GM18868 (cell line): ENCODE data around the gene MSH5.

Experiments
- ATAC-seq: cut with Tn5 transposase; IDR thresholded peaks from one replicate; pipeline ENCODE4 v1.9.1; 2021; ENCODE audit warnings: mild to moderate bottlenecking, moderate library complexity; ENCODE audit not compliant: unreplicated experiment

Gene MSH5

GRCh38 chr6:31729515-31729978 is 10.3 kb upstream of the MSH5 start:
- ATAC-seq = no peak

- no peak for ATAC-seq
Measured at GRCh38 chr6:31729979-31730630, 9.7 kb upstream of the MSH5 start.

DNA sequence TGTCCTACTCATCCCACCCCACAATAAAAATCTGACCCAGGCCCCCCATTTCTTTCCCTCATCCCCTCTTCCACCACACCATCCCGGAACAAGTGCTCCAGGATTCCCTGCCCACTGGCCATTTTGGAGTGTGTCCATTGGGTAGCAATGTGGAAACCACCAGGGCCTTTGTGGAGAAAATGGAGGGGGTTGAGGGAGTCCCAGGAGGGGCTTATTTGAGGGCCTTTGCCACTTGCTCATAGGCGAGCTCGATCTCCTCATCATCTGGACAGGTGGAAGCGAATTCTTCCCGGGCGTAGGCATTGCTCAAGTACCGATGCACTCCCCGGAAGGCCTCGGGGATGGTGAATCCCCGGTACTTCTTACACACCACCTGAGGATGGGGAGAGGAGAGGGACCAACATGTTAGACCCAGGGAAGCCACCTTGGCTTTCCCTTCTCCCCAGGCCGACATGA is 9.1 kb upstream of the MSH5 start:
- no peak for ATAC-seq

- ATAC-seq = no peak
Measured at GRCh38 chr6:31732029-31732428, 7.8 kb upstream of the MSH5 start.

DNA sequence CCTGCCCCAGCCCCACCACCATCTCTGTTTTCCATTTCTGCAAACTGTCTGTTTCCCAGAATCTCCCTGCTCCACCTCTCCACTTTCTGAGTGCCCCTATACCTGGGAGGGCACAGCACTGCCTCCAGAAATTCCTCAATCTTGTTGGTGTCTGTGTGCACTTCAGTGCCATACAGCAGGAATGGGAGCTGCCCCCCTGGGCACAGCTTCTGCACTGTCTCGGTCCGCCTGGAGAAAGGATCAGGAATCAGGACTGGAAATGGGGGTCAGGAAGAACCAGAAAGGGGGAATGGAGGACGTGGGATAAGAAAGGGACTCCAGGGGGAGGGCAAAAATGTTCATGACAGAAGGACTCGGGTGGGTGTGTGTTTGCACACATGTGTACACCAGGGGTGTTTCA is 6.1 kb upstream of the MSH5 start:
- no peak for ATAC-seq

DNA sequence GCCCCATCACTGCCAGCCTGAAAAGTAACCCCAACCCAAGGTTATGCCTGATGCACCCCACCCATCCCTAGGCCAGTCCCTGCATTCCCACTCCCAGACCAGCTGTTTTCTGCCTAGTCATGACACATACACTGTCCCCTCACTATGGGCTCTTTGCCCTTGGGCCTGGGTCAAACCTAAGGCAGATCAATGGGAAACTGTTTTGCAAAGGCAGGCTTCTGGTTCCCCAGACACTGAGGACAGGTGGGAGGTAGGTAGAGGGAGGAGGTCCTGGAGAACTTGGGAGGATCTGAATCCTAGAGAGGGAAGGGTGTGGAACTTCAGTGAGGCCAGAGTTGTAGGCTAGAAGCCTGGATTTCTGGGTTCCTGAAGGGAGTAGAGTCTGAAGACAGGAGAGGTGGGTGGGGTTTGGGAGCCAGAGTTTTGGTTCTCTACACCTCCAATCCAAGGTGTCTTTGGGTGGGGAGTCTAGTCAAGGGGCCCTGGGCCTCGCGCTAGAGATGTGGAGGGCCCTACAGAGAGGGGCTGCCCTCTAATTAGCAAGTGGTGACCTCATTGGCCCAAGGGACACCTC is 5.5 kb upstream of the MSH5 start:
- ATAC-seq = no peak

DNA sequence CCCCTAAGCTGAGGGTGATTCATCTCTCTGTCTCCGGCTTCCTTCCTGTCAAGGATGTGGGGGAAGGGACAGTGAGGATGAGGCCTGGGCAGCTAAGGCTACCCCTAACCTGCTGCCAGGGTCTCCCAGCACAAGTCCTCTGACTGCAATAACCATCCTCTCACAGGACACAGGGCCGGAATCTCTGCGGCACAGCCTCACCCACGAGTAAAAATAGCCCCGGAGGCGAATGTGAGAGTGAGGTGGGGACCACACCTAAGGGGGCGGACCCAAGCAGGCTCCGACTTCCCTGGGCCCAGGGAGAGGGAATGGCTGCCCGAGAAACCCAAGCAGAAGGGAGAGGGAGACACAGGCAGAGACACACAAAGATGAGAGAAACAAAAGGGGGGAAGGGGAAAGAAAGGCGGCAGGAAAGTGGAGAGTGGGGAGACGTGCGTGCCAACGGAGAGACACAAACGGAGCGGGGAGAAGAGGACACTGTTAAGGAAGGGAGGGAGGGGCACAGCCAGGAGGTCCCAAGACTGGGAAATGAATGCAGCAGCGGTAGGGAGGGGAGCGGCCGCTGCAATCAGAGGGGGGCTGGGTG is 4.9 kb upstream of the MSH5 start:
- peak; percentile 32 for ATAC-seq

- ATAC-seq = peak; percentile 28
Measured at GRCh38 chr6:31736021-31736767, 3.6 kb upstream of the MSH5 start, which contains the start of gene CLIC1. CLIC1 (minus strand) TSS chr6:31736530; CDS start chr6:31736300, 230 bp downstream.

DNA sequence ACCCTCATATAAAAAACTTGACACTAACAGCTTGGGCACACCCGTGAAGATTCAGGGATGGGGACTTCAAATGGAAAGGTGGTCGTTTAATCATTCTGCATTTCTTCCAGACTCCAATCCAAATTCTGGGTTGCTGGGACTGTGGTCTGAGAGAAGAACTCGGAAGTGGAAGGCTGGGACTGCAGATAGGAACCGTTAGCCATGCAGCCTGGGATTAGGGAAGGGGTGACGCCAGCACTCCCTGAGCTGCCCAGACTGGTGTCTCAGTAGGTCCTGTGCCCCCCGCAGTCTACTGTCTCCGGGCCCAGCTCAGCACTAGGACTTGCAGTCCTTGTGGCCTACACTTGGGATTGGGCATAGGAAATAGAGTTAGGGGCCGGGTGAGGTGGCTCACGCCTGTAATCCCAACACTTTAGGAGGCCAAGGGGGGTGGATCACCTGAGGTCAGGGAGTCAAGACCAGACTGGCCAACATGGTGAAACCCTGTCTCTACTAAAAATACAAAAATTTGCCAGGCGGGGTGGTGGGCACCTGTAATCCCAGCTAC is 3.0 kb upstream of the MSH5 start:
- ATAC-seq = no peak

DNA sequence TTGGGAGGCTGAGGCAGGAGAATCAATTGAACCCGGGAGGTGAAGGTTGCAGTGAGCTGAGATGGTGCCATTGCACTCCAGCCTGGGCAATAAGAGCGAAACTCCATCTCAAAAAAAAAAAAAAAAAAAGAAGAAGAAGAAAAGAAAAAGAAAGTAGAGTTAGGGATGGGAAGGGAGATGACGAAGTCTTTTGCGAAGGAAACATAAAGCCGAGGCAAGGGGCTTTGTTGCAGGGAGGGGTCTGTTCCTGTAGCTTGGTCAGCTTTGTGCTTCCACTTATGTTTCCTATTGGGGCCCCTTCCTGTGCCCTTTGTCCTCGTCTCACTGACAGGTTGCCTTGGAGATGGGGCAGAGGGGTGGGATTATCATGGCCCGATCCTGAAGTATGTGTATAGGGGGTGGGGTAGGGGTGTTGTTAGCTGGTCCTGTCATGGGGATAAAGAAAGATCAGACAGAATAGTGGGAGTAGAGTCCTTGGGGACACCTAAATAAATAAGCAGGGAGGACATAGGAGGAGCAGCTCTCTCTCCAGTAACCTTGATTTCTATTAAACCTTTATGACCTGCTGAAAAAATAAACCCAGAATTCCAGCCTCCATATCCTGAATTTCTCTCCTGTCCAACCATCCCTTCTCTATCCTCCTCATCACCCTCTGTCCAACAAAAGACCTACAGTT is 2.4 kb upstream of the MSH5 start:
- ATAC-seq = no peak

DNA sequence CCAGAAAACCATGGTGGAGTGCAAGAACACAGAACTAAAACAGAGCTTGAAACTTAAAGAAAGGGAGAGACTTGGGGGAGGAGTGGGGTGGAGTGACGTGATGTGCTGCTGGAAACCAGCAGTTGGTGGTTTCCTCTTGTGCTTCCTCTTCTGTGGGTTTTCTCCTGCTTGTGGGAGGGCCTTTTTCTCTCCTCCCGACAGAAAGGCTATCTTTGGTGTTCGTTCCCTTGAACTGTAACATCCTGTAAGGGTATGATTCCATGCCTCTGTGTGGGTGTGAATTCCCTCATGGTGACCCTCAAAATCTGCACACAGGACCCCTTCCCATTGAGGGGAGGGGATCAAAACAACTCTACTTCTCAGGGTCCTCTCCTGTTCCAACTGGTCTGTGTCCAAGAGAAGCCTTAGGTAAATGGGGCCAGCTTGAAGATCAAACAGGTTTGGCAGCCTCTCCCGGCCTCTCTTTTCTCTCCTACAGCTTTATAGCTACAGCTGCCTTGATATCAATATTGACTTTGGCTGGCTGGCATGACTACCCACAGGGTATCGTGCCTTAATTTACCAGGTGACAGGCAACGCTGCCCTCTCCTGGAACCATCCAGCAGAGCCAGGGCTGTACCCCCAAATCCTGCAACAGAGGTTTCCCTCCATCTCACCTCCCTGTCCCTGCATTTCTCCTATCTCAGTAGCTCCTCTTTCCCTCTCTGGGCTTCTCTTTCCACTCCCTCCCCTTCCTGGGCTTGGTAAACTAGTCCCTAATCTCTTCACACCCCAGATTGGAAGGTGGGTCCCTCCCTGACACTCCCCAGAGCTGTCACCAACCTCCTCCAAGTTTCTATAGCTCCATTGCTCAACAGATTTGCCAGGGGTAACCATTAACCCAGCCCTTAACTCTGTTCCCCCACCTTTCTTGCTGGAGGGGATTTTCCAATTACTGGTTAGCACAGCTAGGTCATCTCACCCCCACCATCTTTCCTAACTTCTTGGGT is 1.5 kb upstream of the MSH5 start:
- ATAC-seq = no peak

DNA sequence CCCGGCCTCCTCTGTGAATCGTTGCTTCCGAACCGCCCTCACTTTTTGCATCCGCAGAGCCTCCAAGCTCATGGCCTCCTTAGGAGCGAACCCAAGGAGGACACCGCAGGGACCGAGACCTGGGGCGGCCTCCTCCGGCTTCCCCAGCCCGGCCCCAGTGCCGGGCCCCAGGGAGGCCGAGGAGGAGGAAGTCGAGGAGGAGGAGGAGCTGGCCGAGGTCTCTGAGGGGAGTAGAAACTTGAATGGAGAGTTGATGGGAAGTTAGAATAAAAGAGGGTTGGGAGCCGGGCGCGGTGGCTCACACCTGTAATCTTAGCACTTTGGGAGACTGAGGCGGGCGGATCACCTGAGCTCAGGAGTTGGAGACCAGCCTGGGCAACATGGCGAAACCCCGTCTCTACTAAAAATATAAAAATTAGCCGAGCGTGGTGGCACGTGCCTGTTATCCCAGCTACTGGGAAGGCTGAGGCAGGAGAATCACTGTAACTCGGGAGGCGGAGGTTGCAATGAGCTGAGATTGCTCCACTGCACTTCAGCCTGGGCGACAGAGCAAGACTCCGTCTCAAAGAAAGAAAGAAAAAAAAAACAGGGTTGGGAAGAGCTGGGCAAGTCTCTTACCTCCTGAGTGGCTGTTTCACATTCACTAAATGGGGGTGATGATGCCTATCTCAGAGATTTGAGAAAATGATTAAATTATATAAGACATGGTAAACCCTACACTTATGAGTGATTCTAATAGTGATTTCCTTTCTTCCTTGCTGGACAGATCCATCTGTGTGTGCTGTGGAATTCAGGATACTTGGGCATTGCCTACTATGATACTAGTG is 805 bp downstream of the MSH5 start:
- ATAC-seq = no peak

DNA sequence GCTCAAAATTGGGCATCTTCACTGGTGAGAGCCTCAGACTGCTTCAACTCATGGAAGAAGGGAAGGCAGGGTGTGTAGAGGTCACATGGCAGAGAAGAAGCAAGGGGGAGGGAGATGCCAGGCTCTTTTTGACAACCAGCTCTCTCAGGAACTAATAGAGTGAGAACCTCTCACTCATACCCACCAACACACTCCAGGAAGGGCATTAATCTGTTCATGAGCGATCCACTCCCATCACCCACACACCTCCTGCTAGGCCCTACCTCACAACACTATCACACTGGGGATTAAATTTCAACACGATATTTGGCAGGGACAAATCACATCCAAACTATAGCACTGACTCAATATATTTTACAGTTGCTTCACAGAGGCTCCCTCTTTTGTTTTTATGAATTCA is 2.0 kb downstream of the MSH5 start:
- no peak for ATAC-seq

- no peak for ATAC-seq
Measured at GRCh38 chr6:31742894-31743293, 3.1 kb downstream of the MSH5 start.

- ATAC-seq = no peak
Measured at GRCh38 chr6:31744422-31744821, 4.6 kb downstream of the MSH5 start.

DNA sequence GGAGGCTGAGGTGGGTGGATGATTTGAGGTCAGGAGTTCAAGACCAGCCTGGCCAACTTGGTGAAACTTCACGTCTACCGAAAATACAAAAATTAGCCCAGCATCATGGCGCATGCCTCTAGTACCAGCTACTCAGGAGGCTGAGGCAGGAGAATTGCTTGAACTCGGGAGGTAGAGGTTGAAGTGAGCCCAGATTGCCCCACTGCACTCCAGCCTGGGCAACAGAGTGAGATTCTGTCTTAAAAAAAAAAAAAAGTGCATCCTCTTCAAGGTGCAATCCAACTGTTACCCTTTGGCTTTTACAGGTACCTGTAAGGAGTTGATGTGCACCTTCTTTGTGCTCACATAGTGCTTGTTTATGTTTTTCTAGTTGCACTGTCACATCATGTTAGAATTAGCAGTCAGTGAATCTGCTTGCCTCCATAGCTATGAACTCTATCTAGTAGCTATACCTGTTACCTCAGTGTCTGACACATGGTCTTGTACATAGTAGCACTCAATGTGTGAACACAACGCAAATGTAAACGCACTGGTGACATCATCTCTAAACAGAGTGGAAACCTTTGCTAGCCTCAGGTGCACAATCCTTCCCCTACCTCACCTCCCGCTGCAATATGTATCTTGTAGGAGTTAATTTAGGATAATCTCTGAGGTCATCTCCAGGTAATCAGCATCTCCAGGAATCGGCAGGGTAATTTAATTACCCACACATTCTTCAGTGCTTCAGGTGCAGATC is 9.7 kb downstream of the MSH5 start:
- no peak for ATAC-seq

DNA sequence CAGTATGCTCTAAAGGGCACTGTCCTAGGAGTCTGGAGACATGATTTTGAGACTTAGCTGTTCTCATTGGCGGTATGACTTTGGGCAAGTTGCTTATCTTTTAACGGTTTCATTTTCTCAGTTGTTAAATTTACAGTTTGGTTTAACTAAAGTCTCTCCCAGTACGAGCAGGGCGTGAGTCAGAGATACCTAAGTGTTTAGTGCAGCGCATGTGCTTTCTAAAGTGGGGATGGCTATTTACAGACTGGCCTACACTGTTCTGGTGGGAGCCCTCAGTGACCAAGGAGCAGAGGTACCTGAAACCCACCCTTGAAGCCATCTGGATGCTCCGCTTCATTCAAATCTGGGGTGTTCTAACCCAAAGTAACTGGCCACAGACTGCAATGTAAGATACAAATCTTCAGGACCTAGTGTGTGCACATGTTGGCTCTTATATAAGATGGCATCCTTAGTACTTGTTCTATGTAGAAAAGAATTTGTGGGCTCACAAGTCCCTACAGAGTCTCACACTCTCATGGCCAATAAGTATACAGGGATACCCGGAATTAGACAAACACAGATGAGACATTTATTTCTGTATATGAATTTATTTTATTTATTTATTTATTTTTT is 10.7 kb downstream of the MSH5 start:
- no peak for ATAC-seq
